Cardiac fibroblast (primary cell): Measurements from ENCODE around the gene MAMDC4.

Source experiments
- DNase-seq, 2 donors: peaks; one replicate each; pipeline versions ENCODE4 v3.0.0 to v3.0.0-alpha.2; 2010; ENCODE audit warnings: low read depth in 2 of 2
- H3K4me3 ChIP-seq, 2 donors: replicated peaks in 1 of 2; 1 replicate in 1 of 2; 2 replicates in 1 of 2; pipeline ENCODE4 v1.5.1; 2011; ENCODE audit warnings: low read depth in 2 of 2, low read length in 2 of 2, mild to moderate bottlenecking in 2 of 2, moderate library complexity in 1 of 2
- TF ChIP-seq, protein P1 (sequence below): IDR thresholded peaks from one replicate; pipeline ENCODE4 v1.5.1; 2011; ENCODE audit warnings: low read depth, mild to moderate bottlenecking, low read length, inconsistent platforms

The MAMDC4 gene

DNA sequence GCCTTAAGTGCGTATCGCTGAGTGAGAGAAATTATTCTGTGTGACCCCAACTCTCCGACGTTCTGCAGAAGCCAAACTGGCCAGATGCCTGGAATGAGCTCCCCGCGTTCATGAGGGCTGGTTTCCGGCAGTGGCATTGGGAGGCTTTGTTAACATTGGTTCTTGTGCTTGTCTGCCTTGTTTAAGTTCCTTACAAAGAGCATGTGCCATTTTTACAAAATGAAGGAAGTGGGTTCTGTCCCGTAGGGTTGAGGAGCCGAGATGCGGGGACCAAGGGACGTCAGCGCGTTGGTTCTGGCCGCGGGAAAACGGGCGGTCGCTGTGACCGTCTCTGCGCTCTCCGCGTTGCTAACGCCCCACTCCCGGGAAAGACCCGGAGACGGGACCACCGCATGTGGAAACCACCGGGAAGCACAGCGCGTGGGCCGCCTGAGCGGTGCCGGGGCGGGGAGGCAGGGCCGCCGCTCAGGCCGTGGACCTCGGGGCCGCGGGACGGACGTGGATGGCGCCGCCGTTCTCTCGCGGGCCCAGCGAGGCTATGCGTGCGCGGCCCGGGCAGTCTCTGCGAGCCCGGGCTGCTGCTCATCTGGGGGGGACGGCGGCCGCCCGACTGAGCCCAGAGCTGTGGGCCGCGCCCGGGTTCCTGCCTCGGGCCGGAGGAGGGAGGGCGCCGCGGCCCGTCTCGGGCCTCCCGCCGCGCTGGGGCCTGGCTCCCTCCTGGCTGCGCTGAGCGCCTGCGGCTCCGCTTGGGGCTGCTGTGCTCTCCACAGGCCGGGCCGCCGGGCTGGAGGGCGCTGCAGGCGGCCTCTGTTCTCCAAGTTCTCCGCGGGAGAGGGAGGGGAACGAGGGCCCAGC is 30.9 kb upstream of the MAMDC4 start:
- peak; percentile 31 to 48 for DNase-seq
- H3K4me3 ChIP-seq: peak overlapping the region; percentile 8 to 26
- TF ChIP-seq, protein P1, sequence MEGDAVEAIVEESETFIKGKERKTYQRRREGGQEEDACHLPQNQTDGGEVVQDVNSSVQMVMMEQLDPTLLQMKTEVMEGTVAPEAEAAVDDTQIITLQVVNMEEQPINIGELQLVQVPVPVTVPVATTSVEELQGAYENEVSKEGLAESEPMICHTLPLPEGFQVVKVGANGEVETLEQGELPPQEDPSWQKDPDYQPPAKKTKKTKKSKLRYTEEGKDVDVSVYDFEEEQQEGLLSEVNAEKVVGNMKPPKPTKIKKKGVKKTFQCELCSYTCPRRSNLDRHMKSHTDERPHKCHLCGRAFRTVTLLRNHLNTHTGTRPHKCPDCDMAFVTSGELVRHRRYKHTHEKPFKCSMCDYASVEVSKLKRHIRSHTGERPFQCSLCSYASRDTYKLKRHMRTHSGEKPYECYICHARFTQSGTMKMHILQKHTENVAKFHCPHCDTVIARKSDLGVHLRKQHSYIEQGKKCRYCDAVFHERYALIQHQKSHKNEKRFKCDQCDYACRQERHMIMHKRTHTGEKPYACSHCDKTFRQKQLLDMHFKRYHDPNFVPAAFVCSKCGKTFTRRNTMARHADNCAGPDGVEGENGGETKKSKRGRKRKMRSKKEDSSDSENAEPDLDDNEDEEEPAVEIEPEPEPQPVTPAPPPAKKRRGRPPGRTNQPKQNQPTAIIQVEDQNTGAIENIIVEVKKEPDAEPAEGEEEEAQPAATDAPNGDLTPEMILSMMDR: no peak

DNA sequence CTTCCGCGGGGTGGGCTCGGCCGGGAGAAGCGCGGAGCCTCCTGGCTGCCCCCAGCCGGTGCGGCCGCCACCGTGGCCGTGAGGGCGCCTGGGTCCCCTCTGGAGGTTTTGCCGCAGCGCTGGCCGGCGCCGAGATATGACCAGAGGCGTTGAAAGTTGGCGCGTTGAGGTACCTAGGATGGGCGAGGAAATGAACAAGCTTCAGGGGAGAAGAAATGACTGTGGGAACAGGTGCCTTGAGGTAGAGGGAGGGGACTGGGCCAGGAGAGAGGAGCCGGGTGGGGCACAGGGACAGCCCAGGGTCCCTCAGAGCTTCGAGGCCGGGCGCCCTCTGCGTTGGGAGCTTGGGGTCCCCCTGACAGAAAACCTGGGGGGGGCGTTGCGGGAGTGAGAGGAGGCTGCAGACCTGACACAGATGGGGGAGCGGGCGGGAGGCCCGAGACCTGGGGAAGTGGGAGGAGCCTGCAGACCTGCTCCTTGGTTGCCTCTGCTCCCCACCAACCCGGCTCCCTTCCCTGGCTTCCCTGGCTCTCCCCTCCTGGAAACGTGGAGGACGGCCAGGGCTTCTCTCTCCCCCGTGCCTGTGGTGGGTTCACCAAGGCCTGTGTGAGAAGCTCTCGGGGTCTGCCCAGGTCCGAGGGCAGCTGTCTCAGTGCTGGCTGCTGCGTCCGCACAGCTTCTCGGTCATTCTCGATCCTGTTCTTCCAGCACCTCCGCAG is 30.2 kb upstream of the MAMDC4 start:
- DNase-seq: no peak
- H3K4me3 ChIP-seq: no peak overlapping the region
- TF ChIP-seq, protein P1: no peak

DNA sequence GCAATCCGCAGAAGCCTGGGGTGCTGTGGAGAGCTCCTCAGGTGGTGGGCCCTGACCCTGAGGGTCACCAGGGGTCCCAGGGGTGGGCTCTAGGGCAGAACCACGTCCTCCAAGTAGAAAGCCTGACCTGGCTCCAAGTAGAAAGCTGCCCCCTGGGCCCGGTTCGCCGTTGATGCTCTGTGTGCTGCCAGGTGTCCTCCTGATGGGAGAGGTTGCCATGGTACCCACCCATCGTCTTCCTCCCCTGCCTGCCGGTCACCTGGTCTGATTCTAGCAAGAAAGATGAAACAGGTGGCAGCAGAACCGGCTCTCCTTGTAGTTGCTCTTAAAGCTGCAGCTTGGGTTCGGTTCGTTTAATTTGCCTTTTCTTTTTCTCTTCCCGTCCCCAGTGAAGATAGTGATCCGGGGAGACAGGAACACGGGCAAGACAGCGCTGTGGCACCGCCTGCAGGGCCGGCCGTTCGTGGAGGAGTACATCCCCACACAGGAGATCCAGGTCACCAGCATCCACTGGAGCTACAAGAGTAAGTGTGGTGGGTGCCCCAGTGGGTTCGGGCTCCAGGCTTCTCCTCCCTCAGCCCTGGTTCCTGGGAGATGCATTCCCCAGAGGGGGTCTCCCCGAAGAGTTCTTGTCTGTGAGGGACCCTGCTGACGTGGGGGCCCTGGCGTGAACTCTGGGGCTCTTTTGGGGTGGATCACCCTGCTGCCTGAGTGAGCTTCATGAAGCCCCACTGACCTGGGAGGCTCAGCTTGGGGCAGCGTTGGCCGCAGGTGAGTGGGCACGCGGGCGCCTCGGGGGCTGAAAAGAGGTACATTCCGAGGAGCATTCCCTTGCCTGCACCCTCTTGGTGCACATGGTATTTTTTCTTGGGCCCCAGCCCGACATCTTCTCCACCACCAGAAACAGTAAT is 28.8 kb upstream of the MAMDC4 start:
- TF ChIP-seq, protein P1: no peak

DNA sequence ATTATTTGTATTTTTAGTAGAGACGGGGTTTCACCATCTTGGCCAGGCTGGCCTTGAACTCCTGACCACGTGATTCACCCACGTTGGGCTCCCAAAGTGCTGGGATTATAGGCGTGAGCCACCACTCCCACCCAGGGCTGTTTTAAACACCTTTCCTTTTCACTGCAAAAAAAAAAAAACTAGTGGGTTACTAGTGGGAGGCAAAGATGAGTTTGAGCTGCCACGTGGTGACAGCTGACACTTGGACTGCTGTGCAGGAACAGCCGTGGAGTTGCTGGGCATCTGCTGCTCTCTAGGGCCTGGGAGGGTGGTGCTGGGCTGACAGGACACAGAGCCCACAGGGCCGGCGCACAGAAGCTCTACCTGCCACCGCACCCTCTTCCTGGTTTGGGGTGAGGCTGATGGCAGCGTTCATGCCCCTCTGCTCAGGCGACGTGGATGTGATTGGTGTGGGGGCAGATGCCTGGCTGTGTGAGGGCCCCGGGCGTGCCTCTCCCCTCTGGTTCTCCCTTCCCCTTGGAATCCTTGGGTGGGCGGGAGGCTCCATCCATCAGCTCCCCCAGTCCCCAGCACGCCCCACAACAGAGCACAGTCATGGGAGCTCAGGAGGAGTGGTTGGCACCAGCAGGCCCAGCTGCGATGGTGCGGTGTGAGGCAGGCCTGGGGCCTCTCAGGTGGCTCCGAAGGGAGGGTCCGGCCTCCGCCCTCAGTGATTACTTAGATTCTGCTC is 27.5 kb upstream of the MAMDC4 start:
- TF ChIP-seq, protein P1: no peak
- no peak for DNase-seq
- H3K4me3 ChIP-seq: no peak overlapping the region

More for the DNA sequence above, 28.8 kb upstream of the MAMDC4 start:
- no peak overlapping the region for H3K4me3 ChIP-seq
- DNase-seq: no peak

DNA sequence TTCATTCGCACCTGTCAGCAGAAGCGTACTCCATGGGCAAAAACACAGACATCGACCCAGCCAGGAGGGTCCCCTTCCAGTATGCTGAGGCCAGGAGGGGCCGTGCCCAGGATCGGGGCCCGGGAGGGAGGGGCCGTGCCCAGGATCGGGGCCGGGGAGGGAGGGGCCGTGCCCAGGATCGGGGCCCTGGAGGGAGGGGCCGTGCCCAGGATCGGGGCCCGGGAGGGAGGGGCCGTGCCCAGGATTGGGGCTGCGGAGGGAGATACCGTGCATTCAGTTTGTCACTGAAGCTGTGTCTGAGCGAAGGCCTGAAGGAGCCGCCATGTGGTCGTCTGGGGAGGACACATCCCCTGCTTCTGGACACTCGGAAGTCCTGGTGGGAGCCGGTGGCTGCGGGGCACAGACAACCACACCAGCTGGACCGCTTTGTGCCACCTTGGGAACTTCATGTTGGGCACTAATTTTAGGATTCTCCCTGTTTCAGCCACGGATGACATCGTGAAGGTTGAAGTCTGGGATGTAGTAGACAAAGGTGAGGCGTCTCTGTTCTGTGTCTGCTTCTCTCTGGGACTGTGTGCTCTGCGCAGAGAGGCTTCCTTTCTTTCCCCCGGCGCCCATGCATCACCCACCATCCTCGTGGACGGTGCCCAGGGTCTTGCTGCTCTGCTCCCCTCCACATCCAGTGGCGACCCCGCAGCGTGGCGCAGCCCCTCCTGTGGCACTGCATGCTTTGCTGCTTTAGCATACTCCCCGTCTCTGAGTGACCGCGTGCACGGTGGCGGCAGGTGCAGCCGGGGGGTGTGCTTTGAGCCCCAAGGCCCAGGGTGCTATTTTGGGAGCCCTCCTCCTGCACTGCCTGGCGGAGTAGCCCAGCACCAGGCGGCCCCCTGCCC is 26.6 kb upstream of the MAMDC4 start:
- no peak for DNase-seq
- H3K4me3 ChIP-seq: no peak overlapping the region
- TF ChIP-seq, protein P1: no peak
